Stimulated activated naive CD8-positive, alpha-beta T cell treated with anti-CD3 and anti-CD28 coated beads, Interleukin-15, Interleukin-2, amounts not matched to agents 100 U/mL and 50 U/mL, for 24 hours (primary cell): ENCODE measurements around the gene PGM2L1.
"Not testable (repeated sequence)": the region's sequence is repeated elsewhere in the genome, so short reads cannot be mapped to it uniquely, and the experiment has no call there.

Source experiments
- ATAC-seq: fragments of 150-1000 bp; cut with Tn5 transposase; one replicate; pipeline ENCODE4 v1.10.0; 2021
- DNase-seq: peaks from one replicate; pipeline ENCODE4 v3.0.0; 2021

Gene PGM2L1

GRCh38 chr11:74398244-74399159, at the start of gene PGM2L1:
PGM2L1 (minus strand) TSS chr11:74398433; CDS start chr11:74398161, 272 bp downstream.
- peak; percentile 93 for DNase-seq
- ATAC-seq, result peak; percentile 93

- ATAC-seq (no peak), DNase-seq (no peak)
Observed at GRCh38 chr11:74447720-74448119, 49.5 kb upstream of the PGM2L1 start.

- no peak for DNase-seq
- no peak for ATAC-seq
Observed at GRCh38 chr11:74446532-74446938, 48.3 kb upstream of the PGM2L1 start.

GRCh38 chr11:74444173-74444826, 46.1 kb upstream of the PGM2L1 start:
- ATAC-seq, result no peak

GRCh38 chr11:74443071-74443864, 45.0 kb upstream of the PGM2L1 start:
- no peak for ATAC-seq
- no peak for DNase-seq

More at GRCh38 chr11:74444173-74444826, 46.1 kb upstream of the PGM2L1 start:
- DNase-seq, result no peak

GRCh38 chr11:74442636-74443035, 44.4 kb upstream of the PGM2L1 start:
- DNase-seq (no peak), ATAC-seq (no peak)

- no peak for DNase-seq
- ATAC-seq, result no peak
Observed at GRCh38 chr11:74438681-74439080, 40.4 kb upstream of the PGM2L1 start.

- DNase-seq (no peak), ATAC-seq (no peak)
Observed at GRCh38 chr11:74437441-74438042, 39.3 kb upstream of the PGM2L1 start.

- DNase-seq (no peak), ATAC-seq (no peak)
Observed at GRCh38 chr11:74434528-74434927, 36.3 kb upstream of the PGM2L1 start.

- no peak for DNase-seq
- no peak for ATAC-seq
Observed at GRCh38 chr11:74429205-74429604, 31.0 kb upstream of the PGM2L1 start.

- DNase-seq (no peak), ATAC-seq (no peak)
Observed at GRCh38 chr11:74427384-74427886, 29.2 kb upstream of the PGM2L1 start.

- no peak for DNase-seq
- ATAC-seq, result no peak
Observed at GRCh38 chr11:74425100-74425499, 26.9 kb upstream of the PGM2L1 start.

GRCh38 chr11:74418509-74418895, 20.3 kb upstream of the PGM2L1 start:
- ATAC-seq (peak; percentile 48), DNase-seq (no peak)

GRCh38 chr11:74417860-74418508, 19.8 kb upstream of the PGM2L1 start:
- ATAC-seq (peak; percentile 45), DNase-seq (peak; percentile 9)

- peak; percentile 55 for ATAC-seq
Observed at GRCh38 chr11:74417379-74417804, 19.2 kb upstream of the PGM2L1 start.

GRCh38 chr11:74416974-74417373, 18.7 kb upstream of the PGM2L1 start:
- ATAC-seq, DNase-seq: not testable (repeated sequence)

More at GRCh38 chr11:74417379-74417804, 19.2 kb upstream of the PGM2L1 start:
- no peak for DNase-seq

GRCh38 chr11:74412733-74413359, 14.6 kb upstream of the PGM2L1 start:
- DNase-seq (no peak), ATAC-seq (no peak)

- ATAC-seq (no peak), DNase-seq (no peak)
Observed at GRCh38 chr11:74412321-74412720, 14.1 kb upstream of the PGM2L1 start.

GRCh38 chr11:74409633-74410032, 11.4 kb upstream of the PGM2L1 start:
- ATAC-seq (no peak), DNase-seq (no peak)

- no peak for DNase-seq
- ATAC-seq, result no peak
Observed at GRCh38 chr11:74403607-74404321, 5.5 kb upstream of the PGM2L1 start.
